NT2/D1 (cell line): Measurements from ENCODE around the gene MASP2.

Experiments
- SUZ12 ChIP-seq: IDR thresholded peaks from 2 replicates; pipeline ENCODE4 v1.6.1; 2011; ENCODE audit not compliant: insufficient read length, insufficient read depth; ENCODE audit errors: extremely low read depth
- YY1 ChIP-seq: IDR thresholded peaks from 2 replicates; pipeline ENCODE4 v1.6.1; 2011; ENCODE audit not compliant: insufficient read length, insufficient read depth
- ZNF274 ChIP-seq: IDR thresholded peaks from 2 replicates; pipeline ENCODE4 v1.6.1; 2011; ENCODE audit warnings: mild to moderate bottlenecking, low read depth, low read length

DNA sequence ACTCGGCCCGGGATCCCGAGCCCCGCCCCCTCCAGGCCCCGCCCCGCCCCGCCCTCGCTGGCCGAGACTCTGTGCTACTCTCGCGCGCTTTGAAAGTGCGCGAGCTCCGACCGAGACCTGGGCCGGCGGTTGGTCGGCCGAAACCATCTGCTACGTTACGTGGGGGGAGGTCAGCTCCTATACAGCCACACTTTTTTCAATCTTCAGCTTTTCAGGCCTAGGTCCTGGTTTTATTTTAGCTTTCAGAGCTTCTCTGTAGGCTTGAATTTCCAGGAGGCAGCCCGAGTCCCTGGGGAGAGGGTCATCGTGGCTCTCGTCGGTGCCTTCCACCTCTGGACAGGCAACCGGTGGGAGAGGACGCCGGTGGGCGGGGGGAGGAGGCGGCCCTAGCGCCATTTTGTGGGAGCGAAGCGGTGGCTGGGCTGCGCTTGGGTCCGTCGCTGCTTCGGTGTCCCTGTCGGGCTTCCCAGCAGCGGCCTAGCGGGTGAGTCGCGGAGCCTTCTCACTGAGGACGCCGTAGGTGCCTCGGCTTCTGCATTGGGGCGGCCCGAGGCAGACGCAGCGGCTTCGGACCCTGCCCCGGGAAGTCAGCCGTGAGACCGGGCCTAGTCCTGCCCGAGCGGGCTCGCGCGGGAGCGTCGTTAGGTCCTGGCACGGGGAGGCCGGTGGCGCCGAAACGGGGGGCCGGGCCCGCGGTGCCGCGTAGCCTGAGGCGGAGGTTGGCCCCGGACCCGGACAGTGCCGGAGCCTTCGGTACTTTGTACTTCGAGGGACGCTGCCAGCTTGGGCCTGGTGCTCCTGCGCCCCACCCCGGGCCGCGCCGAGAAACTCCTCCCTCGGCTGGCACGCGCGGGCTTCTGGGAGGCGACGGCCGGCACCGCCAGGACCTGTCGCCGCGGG is 34.5 kb downstream of the MASP2 start, which contains the start of gene TARDBP:
- TF ChIP-seq SUZ12 (no peak), ZNF274 (no peak), YY1 (peak; percentile 73)
